ENCODE measurements around the gene CNKSR2.
A peak's percentile ranks its signal among the peaks of the same experiment; 100 is the strongest.

Gene CNKSR2

DNA sequence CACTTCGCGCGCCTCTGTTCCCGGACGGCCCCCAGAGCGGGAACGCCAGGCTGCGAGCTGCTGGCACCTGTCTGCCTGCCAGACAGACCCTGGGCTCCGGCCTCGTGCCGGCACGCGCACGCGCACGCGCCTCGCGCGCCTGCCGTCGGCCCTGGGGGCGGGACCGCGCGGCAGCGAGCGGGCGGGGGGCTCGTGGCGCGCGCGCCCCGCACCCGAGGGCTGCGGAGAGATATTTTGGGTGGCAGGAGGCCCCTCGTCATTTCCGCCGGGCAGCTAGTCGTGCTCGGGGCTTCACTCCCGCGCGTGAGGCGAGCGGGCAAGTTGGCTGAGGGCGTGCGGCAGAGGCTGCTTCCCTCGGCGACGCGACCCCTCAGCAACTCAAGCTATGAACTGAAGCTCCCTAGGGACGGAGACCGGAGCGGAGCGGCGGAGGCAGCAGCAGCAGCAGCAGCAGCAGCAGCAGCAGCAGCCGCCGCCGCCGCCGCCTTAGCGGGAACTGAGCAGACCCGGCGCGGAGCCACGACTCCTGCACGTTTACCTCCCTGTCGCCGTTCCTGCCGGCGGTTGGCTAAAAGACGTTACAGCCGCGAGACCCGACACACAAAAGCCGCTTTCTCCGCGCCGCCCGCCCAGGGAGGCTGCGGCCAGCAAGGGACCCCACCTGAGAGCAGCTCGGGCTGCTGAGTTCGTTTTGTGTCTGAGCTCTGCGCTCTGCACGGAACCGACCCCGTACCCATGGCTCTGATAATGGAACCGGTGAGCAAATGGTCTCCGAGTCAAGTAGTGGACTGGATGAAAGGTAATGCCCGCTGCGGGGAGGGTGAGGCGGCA lies at the start of gene CNKSR2:
TSS of gene CNKSR2 (plus strand) at position 256 of the 831 bp plus-strand sequence. CDS start at position 736, 480 bp downstream.
- DNase-seq (ENCODE audit: low read depth, low spot score): peak; percentile 77

DNA sequence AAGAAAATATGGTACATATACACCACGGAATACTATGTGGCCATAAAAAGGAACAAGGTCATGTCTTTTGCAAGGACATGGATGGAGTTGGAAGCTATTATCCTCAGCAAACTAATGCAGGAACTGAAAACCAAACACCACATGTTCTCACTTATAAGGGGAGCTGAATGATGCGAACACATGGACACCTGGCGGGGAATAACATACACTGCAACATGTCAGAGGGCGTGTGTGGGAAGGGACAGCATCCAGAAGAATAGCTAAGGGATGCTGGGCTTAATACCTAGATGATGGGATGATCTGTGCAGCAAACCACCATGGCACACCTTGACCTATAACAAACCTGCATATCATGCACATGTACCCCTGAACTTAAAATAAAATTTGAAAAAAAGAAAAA lies 19.5 kb upstream of the CNKSR2 start:
- DNase-seq (ENCODE audit: low read depth, low spot score): no peak

DNA sequence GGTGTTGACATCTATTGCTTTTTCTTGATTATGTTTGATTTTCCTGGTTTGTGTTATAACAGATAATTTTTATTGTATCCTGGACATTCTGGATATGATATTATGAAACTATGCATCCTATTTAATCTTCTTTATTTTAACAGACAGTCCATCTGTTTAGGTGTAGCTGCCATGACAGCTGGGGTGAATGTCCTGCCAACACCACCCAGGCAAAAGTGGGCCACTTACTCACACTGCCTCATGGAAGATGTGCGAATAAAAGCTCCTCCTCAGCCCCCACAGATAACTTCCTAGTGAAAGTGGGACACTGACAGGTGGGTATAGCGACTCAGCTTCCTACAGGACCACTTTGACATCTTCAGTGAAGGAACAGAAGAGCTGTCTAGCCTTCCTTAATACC lies 18.4 kb upstream of the CNKSR2 start:
- DNase-seq (ENCODE audit: low read depth, low spot score): no peak

DNA sequence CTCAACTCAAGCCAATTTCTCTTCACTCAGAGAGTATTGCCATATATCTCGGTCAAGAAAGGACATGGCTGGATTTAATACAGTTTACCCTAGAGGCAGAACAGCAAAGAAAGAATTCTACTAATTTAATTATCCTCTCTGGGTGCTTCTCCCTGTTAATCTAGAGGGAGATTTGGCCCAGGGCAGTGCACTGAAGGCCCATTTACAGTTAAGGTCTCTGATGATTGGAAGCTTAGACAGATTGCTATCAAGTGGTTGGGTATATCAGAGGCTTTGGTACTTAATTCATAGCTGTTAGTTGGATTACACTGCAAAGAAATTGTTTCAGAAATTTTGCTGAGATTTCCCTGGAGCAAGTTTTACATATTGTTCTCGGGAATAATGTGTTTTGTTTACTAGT lies 4.6 kb upstream of the CNKSR2 start:
- no peak for DNase-seq (ENCODE audit: low read depth, low spot score)

DNA sequence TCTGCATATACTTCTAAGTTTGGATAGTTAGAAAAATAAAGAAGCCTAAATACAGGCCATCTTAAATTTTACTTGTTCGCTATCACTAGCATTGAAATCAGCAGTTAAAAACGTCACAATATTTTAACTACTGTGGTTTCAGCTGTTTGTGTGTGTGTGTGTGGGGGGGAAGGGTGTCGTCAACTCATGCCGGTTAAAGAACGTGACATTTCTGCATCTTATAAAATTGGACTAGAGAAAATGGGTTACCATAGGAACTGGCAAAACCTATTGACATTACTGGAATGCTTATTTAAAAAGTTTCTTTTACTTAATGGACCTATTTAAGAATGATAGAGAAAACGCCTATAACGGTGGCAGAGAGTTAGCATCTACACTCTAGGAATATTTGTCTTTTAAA lies 1.2 kb upstream of the CNKSR2 start:
- no peak for DNase-seq (ENCODE audit: low read depth, low spot score)

DNA sequence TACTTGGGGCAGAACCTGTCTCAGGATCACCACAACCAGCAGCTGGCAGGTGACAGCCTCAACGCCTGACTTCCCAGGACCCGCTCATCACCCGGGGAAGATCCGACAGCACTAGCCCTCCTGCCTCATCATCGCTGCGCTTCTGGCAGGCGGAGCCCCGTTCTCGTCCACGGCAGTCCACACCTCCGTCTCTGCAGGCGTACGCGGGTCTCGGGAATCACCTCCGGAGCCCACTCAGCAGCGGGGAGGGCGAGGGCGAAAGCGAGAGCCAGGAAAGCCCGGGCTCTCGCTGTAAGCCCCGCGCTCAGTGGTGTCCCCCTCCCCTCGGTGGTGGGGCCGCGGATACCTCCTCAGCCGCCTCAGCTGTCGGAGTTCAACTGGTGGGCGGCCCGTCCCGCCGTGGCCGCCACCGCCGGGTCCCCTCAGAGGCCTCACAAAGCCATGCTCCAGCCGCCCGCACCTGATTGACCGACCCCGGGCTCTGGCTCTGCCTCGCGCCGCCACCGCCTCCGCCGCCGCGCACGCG lies 518 bp upstream of the CNKSR2 start:
- peak; percentile 25 for DNase-seq (ENCODE audit: low read depth, low spot score)

DNA sequence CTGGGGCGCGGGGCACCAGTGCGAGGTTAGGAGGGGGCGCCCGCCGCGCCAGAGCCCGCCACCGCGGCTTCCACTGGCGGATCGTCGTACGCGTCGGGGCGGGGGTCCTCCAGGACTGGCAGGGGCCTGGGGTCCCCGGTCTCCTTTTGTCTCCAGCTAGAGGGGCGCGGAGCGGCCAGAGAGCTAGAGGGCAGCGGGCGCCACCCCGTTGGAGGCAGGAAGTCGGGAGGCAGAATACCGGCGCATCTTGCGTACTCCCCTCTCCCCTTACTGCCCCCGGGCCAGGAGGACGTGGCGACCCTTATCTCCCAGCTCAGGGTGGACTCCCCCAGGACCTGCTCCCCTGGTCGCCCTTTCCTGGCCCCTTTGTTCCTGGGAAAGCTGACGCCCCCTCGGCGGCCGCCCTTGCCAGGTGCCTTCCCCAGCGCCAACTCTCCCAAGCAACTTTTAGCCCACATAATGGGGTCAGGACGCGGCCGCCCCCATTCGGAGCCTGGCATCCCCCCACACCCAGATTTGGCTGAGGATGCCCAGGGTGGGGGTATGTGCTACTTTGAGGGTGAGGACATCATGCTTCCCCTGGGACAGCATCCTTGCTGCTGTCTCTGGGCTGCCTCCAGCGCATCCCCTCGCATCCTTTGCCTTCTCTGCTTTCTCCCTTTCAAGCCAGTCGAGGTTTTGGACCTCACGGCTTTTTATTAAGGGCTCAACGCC lies 933 bp downstream of the CNKSR2 start:
- peak; percentile 11 for DNase-seq (ENCODE audit: low read depth, low spot score)

DNA sequence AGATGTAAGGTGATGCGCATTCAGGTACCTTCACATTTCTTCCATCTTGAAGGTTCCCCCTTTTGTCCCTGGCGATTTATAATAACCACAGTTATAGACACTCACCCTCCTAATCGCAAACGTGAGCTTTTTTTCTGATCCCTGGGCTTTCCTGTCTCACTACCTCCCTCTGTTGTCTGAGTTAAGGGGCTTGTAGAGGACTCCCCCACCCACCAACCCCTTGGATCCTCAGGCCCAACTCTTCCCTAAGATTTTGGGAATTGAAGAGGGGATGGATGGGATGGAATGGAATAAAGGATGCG lies 1.4 kb downstream of the CNKSR2 start:
- DNase-seq (ENCODE audit: low read depth, low spot score): peak; percentile 22

DNA sequence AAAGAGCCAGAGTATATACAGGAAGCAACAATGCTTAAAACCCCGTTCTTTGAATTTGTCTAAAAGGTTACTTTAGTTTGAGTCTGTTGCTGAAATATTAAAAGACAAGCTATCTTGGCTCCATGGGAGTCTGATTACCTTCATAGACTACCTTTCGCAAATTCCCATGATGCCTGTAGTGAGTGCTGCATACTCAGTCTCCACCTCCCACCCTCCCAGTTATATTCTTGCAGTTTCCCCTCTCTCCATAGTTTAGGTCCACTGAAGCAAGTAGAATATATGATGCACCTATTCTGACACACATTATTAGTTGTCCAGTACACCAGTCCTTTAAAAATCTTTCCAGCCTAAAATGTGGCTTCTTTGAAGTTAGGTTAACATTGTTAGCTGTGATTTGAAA lies 2.4 kb downstream of the CNKSR2 start:
- DNase-seq (ENCODE audit: low read depth, low spot score): no peak

DNA sequence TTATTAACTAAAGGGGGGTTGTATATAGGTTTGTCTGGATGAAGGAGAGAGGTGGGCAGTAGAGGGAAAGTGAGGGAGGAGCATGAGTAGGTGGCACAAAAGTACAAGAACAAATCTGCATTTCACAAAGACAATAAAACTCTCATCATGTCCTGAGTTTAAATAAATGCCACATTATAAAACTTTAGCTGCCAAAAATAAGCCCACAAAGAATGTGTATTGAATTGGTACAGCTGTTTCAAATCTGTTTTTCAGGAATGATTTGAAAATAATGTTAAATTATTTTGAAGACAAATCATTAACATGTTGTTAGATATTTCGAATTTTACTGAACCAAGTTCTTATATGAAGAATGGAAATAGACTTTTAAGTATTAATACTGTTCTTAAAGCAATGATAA lies 5.8 kb downstream of the CNKSR2 start:
- DNase-seq (ENCODE audit: low read depth, low spot score): no peak

DNA sequence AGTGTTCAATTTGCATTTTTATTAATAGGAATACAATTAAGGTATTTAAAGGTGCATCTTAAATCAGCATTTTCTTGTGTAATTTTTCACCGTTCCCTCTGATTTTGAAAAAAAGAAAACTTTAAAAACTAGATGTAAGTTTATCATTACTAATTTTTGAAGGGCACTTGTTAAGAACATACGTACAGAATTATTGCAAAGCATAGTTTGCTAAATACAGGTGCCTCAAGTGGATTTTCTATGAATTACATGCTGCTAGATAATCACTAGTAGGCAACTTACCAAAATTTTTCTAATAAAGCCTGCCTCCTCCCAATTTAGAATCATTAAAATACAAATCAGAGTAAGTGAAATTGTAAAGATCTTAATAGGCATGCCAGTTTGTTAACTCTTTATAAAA lies 8.5 kb downstream of the CNKSR2 start:
- no peak for DNase-seq (ENCODE audit: low read depth, low spot score)

DNA sequence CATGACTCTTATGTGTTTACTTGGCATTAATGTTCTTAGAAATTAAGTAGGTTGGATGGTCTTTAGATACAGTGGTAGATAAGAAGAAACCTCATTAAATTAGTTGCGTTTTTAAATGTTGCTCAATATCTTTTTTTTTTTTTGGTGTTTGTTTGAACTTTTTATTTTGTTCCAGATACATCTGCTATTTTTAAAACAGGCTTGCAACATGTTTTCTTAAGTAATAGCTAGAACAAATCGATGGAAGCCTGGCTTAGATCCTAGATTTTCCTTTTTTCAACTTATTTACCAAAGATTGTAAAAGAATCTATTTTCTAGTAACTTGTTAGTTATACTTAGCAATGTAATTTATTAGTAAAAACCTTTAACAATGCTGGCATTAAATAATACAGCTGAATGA lies 9.3 kb downstream of the CNKSR2 start:
- no peak for DNase-seq (ENCODE audit: low read depth, low spot score)

DNA sequence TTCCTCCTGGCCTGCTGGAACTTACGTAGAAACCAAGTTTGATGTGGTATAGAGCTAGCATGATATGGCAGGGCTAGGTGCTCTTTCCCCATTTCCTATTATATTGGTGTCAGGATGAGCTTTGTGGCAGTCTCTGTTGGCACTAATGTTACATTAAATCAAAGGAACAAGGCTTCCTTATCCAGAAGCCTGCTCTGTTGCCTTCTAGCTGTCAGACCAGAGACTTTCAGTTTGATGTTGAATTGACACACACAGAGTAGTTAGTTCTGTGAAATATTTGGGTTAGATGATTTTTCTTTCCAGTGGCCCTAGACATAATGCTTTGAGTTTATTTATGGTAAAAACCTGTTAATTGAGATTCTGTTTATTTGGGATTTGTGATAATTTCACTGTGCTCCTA lies 10.0 kb downstream of the CNKSR2 start:
- DNase-seq (ENCODE audit: low read depth, low spot score): no peak

DNA sequence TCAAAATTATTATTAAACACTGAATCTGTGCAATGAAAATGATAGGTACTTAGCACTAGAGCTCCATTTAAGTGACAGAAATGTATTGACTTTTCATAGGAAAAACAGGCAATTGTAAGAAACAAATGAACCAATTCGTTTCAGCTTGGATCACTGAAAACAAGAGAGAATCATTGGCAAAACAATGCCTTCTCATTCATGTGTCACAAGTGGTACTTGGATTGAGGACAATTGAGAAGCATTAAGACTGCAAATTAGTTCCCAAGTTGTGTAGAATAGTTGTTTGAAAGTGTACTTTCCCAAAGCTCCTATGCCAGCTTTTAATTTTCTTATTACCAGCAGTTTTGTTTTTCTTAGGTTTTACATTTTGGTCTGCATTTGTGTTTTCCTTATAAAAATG lies 20.6 kb downstream of the CNKSR2 start:
- DNase-seq (ENCODE audit: low read depth, low spot score): no peak

DNA sequence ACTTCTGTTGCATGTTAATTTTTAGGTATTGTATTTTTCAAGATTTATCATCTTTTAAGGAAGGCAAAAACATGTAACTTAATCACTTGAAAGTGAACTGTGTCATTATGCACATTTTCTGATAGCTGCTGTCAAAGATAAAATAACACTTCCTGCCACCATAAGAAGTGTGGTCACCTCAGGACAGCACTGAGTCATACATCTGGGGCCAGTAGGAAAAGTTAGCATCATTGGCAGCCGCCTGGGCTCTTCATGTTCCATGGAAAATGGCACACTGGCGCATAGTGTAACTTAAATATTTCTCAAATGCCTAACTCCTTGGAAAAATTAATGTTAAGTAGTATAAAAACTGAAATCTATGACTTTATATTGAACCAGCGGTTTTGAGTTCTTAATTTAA lies 24.2 kb downstream of the CNKSR2 start:
- no peak for DNase-seq (ENCODE audit: low read depth, low spot score)

DNA sequence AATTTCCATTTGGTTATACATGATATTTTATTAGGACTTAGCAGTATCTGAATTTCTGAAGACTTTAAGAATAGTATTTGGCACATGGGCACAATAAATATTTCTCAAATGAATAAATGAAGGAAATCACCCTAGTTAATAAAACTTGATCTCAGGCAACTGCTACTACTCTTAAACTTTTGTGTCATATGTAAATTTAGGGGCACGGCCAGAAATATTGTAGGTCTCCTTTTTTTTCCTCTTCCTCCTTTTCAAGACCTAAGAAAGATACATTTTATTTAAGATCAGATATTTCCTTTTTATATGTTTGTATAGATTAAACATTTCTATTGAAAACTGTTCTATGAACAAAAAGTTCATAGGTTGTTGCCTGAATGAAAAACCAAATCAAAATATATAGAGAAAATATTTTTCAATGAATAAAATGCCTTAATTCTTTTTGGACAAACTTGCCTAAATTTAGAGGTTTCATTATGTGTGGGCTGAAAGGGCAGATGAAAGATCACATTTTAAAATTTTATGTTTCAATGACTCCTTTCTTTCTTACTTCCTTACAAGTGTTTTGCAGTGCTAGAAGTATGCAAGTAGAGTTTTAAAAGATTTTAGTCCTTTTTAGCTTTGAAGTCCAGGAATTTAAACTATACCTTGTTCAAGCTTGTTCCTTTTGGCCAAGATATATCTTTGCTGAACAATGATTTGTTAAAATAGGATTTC lies 26.3 kb downstream of the CNKSR2 start:
- DNase-seq (ENCODE audit: low read depth, low spot score): no peak

DNA sequence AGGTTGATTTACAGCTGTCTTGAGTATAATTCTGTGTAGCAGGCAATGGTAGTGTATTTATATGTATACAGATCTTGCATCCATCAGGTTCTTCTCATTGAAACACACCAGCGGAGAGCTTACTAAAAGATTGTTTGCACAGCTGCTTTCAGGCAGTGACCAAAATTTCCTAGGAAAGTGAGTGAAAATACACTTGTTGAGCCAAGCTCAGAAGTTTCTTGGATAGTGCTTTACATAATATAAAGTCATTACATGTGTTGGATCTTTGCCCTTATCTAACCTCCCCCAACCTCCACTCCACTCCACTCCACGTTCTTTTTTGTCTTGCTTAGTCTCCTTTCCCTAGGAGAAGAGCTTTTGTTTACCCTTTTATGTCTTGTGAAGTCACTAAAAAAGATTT lies 34.1 kb downstream of the CNKSR2 start:
- DNase-seq (ENCODE audit: low read depth, low spot score): no peak

DNA sequence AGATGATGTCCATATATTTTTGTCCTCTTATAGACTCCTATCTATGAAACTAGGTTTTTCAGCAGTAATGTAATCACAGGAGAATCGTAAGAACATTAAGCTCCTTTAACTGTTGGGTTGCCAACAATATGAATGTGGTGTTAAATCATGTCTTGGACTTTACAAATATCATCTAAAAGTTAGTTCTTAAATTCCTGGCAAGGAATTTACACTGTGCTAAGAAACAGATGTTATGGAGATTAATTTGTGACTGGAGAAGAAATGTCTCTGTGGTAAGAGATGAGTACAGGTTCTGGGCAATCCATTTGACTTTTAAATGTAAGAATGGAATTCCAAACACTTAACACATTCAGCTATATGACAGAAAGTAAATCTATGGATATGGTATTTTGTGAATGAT lies 34.6 kb downstream of the CNKSR2 start:
- DNase-seq (ENCODE audit: low read depth, low spot score): no peak

DNA sequence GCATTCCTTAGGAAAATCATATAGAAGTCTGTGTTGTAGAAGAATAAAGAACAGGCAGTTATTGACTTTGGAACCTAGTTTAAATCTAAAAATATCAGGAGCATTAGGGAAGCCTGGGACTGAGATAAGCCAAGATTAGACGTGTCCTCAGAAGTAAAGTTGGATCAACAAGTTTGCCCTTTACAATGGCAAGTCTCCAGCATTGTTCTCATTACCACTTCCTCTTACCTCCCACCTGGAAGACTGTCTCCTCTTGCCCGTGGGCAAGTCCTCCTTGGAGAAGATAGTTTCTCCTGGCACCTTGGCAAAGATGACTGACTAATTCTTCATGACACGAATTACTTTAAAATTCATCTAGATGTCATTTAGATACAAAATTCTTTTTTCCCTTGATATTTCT lies 37.8 kb downstream of the CNKSR2 start:
- DNase-seq (ENCODE audit: low read depth, low spot score): peak; percentile 7

DNA sequence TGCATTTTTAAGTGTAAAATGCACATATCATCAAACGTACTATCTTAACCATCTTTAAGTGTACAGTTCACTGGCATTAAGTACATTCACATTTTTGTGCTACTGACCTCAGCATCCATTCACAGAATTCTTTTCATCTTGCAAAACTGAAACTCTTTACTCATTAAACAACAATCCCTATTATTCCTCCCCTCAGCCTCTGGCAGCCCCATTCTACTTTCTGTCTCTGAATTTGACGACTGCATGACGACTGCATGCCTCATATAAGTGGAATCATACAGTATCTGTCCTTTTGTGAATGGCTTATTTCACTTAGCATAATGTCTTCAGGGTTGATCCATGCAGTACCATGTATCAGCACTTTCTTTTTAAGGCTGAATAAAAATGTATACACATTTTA lies 38.7 kb downstream of the CNKSR2 start:
- DNase-seq (ENCODE audit: low read depth, low spot score): peak; percentile 64

DNA sequence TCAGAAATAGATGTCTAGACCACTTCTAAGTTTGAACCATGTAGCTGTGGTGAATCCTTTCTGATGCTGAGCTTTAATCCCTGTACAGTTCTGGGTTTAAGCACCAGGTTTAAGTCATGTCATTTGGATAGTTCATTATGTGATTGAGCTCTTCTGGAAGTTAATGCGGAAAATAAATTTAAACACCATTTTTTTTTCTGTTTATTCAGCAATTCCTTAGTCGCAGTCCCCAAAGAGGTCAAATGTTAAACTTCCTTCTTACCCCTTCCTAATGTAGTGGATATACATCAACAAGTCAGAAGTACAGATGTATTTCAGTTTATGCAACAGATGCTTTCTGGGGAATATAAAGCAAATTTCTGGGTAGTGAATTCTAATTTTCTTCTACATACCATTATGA lies 52.9 kb downstream of the CNKSR2 start:
- no peak for DNase-seq (ENCODE audit: low read depth, low spot score)

DNA sequence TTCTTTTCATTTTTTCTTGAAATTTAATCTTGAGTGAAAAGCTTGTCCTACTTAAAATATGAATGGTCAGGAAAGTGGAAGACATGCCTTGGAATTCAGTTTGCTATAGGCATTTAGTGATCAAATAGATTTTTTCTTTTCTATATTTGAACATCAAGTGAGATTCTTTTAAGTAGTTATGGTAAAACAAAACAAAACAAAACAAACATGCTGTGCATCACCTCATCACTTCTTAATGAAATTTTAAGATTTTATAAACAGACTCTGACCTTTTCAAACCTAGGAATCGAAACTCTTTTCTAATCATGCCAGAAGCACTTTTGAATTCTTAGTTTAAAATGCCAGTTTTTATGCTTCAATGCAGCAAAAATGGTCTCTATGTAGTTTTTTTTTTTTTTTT lies 62.8 kb downstream of the CNKSR2 start:
- no peak for DNase-seq (ENCODE audit: low read depth, low spot score)

DNA sequence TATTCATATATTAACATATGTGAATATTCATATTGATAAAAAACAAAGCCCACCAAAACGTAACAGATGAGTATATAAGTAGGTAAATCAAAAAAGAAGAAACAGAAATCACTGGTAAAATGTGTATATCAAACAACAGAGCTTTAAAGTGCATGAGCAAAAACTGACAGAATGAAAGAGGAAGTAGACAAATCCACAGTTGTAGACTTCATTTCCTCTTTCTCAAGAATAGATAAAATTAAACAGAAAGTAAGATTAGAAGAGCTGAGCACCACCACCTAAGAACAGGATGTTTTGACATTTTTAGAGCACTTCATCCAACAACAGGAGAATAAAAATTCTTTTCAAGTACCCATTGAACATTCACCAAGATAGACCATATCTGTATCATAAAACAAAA lies 64.6 kb downstream of the CNKSR2 start:
- no peak for DNase-seq (ENCODE audit: low read depth, low spot score)
